ENCODE data around the gene AKAP12. TPM values are rescaled to one million over a fixed set of nuclear protein-coding genes. Genes with fewer than 3 reads are reported as not detected.

The AKAP12 gene
- total RNA-seq, 1 donor from 2014 or later, result 5.0 TPM

DNA sequence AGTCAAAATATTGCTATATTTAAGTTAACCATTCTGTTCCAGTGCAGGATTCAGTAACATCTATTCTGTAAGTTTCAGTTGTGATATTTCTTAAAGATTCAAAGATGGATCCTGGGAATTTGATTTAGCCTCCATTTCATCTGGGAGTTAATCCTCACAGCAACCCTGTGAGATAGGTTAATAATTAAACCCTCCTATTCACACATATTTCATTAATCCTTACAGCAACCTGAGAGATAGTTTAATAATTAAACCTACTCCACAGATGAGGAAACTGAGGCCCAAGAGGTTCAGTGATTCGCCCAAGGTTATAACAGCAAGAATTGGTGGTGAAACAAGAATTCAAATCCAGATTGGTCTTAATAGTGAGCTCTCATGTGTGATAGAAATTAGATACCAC, 162.5 kb downstream of the AKAP12 start:
- FAIRE-seq (no peak), DNase-seq (ENCODE audit: low read depth) (no peak)
- TF ChIP-seq, protein P1, sequence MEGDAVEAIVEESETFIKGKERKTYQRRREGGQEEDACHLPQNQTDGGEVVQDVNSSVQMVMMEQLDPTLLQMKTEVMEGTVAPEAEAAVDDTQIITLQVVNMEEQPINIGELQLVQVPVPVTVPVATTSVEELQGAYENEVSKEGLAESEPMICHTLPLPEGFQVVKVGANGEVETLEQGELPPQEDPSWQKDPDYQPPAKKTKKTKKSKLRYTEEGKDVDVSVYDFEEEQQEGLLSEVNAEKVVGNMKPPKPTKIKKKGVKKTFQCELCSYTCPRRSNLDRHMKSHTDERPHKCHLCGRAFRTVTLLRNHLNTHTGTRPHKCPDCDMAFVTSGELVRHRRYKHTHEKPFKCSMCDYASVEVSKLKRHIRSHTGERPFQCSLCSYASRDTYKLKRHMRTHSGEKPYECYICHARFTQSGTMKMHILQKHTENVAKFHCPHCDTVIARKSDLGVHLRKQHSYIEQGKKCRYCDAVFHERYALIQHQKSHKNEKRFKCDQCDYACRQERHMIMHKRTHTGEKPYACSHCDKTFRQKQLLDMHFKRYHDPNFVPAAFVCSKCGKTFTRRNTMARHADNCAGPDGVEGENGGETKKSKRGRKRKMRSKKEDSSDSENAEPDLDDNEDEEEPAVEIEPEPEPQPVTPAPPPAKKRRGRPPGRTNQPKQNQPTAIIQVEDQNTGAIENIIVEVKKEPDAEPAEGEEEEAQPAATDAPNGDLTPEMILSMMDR (IDR thresholded peaks at IDR 0.05; ENCODE audit: insufficient read depth, low read length, severe bottlenecking), result no peak
- H3K36me3 ChIP-seq (ENCODE audit: control insufficient read depth, insufficient read depth, low read length), result peaks cover 4% of the 10 kb centered on the region
- no peak overlapping the region for H3K4me3 ChIP-seq (ENCODE audit: low read depth, low read length)
- no peaks in the 10 kb centered on the region for H3K27me3 ChIP-seq (ENCODE audit: control insufficient read depth, insufficient read depth, low read length)

- Histone ChIP-seq H3K36me3 (ENCODE audit: control insufficient read depth, insufficient read depth, low read length) (peaks cover 1% of the 10 kb centered on the region), H3K27me3 (ENCODE audit: control insufficient read depth, insufficient read depth, low read length) (no peaks in the 10 kb centered on the region), H3K4me3 (ENCODE audit: low read depth, low read length) (no peak overlapping the region)
- TF ChIP-seq, protein P1 (IDR thresholded peaks at IDR 0.05; ENCODE audit: insufficient read depth, low read length, severe bottlenecking), result no peak
- no peak for FAIRE-seq
- no peak for DNase-seq (ENCODE audit: low read depth)
These were observed 164.1 kb downstream of the AKAP12 start for GRCh38 chr6:151403919-151404308.

Other genes with a start within 250 kb of the AKAP12 start
- 5.4 and 9.2 TPM in 2 replicates for gene ZBTB2, start 151.6 kb downstream of the AKAP12 start, total RNA-seq
- gene RMND1, start 212.2 kb downstream of the AKAP12 start, total RNA-seq, result 25.0 and 51.6 TPM in 2 replicates